SK-N-SH (cell line): ENCODE measurements around the gene PLEKHG3. TPM values are rescaled to one million over a fixed set of nuclear protein-coding genes. Genes with fewer than 3 reads are reported as not detected.

Experiments
- CTCF ChIA-PET: fragments of 300-600, 350-600 bp; formaldehyde crosslinking; extraction: SDS; loops from one replicate; lab custom pipeline; 2021; lab: Yijun Ruan, JAX
- POLR2A ChIA-PET: fragments of 350-600 bp; sonication (Branson Sonifier 250); formaldehyde crosslinking; extraction: SDS; loops from one replicate; lab custom pipeline; 2020; ENCODE audit warnings: antibody characterized with exemption, inconsistent platforms; lab: Yijun Ruan, JAX
- DNase-seq: peaks from one replicate; pipeline ENCODE4 v3.0.0; 2012
- H2AFZ ChIP-seq: fragments of 200-600 bp; sonication (generic); 2 replicates; pipeline ENCODE4 v1.8.1; 2016; ENCODE audit warnings: antibody characterized with exemption, mild to moderate bottlenecking, low read depth
- H3F3A ChIP-seq: fragments of 200-600 bp; sonication (generic); replicated peaks from 2 replicates; pipeline ENCODE3; 2016; ENCODE audit warnings: antibody characterized with exemption, mild to moderate bottlenecking; ENCODE audit not compliant: insufficient read depth
- H3K27ac ChIP-seq, 2 experiments: fragments of 200-500 bp in 1 of 2; fragments of 200-600 bp in 1 of 2; sonication (Bioruptor generic) in 1 of 2; sonication (generic), shearing (Covaris generic) in 1 of 2; 2 replicates each; pipeline versions ENCODE4 v1.5.1 to v1.6.1; 2014 to 2016; ENCODE audit warnings: low read depth in 2 of 2, inconsistent platforms in 1 of 2, low read length in 1 of 2, mild to moderate bottlenecking in 1 of 2, mixed read lengths in 1 of 2
- H3K27me3 ChIP-seq: fragments of 200-600 bp; sonication (generic), shearing (Covaris generic); 2 replicates; pipeline ENCODE4 v1.6.1; 2016; ENCODE audit warnings: mixed run types; ENCODE audit not compliant: insufficient read depth
- H3K36me3 ChIP-seq, 2 experiments: fragments of 200-500 bp in 1 of 2; fragments of 200-600 bp in 1 of 2; sonication (Bioruptor generic) in 1 of 2; sonication (generic) in 1 of 2; replicated peaks in 1 of 2; 2 replicates each; pipeline versions ENCODE3 to v1.5.1; 2014 to 2016; ENCODE audit warnings: low read length in 1 of 2, mild to moderate bottlenecking in 1 of 2; ENCODE audit not compliant: insufficient read depth in 2 of 2, control insufficient read depth in 1 of 2
- H3K4me1 ChIP-seq, 2 experiments: fragments of 200-500 bp in 1 of 2; fragments of 200-600 bp in 1 of 2; sonication (Bioruptor generic) in 1 of 2; sonication (generic), shearing (Covaris generic) in 1 of 2; 2 replicates each; pipeline versions ENCODE4 v1.5.1 to v1.6.1; 2014 to 2016; ENCODE audit warnings: low read depth in 1 of 2, low read length in 1 of 2, mixed run types in 1 of 2; ENCODE audit not compliant: insufficient read depth in 2 of 2, control insufficient read depth in 1 of 2
- H3K4me2 ChIP-seq: fragments of 200-600 bp; sonication (generic), shearing (Covaris generic); 2 replicates; pipeline ENCODE4 v1.6.1; 2017; ENCODE audit warnings: mixed run types
- H3K4me3 ChIP-seq, 2 experiments: fragments of 200-500 bp in 1 of 2; fragments of 200-600 bp in 1 of 2; sonication (Bioruptor generic) in 1 of 2; sonication (generic), shearing (Covaris generic) in 1 of 2; 2 replicates each; pipeline versions ENCODE4 v1.5.1 to v1.8.1; 2014 to 2016; ENCODE audit warnings: low read depth in 2 of 2, inconsistent platforms in 1 of 2, low read length in 1 of 2, mild to moderate bottlenecking in 1 of 2, mixed read lengths in 1 of 2, moderate library complexity in 1 of 2
- H3K79me2 ChIP-seq: fragments of 200-600 bp; sonication (generic); 2 replicates; pipeline ENCODE4 v1.8.1; 2017; ENCODE audit warnings: mild to moderate bottlenecking; ENCODE audit not compliant: insufficient read depth
- H3K9ac ChIP-seq: fragments of 200-600 bp; sonication (generic); 2 replicates; pipeline ENCODE4 v1.6.1; 2017; ENCODE audit warnings: mixed run types
- H3K9me2 ChIP-seq: fragments of 200-600 bp; sonication (generic); 2 replicates; pipeline ENCODE4 v1.6.1; 2017; ENCODE audit warnings: mixed run types
- H3K9me3 ChIP-seq: fragments of 200-600 bp; sonication (generic); 2 replicates; pipeline ENCODE4 v1.6.1; 2017; ENCODE audit warnings: mixed run types, mild to moderate bottlenecking, moderate library complexity
- H4K20me1 ChIP-seq: fragments of 200-600 bp; sonication (generic); 2 replicates; pipeline ENCODE4 v1.6.1; 2017; ENCODE audit warnings: mild to moderate bottlenecking, mixed run types; ENCODE audit not compliant: insufficient read depth
- CHD2 ChIP-seq: fragments of 150-350 bp; IDR thresholded peaks from 2 replicates; pipeline ENCODE4 v1.6.1; 2018; ENCODE audit warnings: low read length; ENCODE audit not compliant: partially characterized antibody
- CTCF ChIP-seq: fragments of 200-600 bp; sonication (generic); IDR thresholded peaks from 2 replicates; pipeline ENCODE4 v1.6.1; 2017; ENCODE audit warnings: antibody characterized with exemption, mild to moderate bottlenecking, moderate library complexity
- ELF1 ChIP-seq: IDR thresholded peaks from 2 replicates; pipeline ENCODE4 v1.4.0; 2012
- EP300 ChIP-seq, 2 experiments: IDR thresholded peaks; 2 replicates each; pipeline versions ENCODE4 v1.4.0 to v1.6.1; 2012; ENCODE audit warnings: borderline replicate concordance in 1 of 2, low read depth in 1 of 2, low read length in 1 of 2
- EZH2phosphoT487 ChIP-seq: fragments of 200-600 bp; sonication (generic); IDR thresholded peaks from 2 replicates; pipeline ENCODE4 v1.6.1; 2017; ENCODE audit warnings: low read depth, mixed run types, mild to moderate bottlenecking, antibody characterized with exemption, moderate library complexity, borderline replicate concordance
- GABPA ChIP-seq: IDR thresholded peaks from 2 replicates; pipeline ENCODE4 v1.4.0; 2012; ENCODE audit warnings: low read depth, mild to moderate bottlenecking
- IRF3 ChIP-seq: fragments of 150-350 bp; IDR thresholded peaks from 2 replicates; pipeline ENCODE4 v1.6.1; 2016; ENCODE audit warnings: mild to moderate bottlenecking, low read depth, low read length
- MAX ChIP-seq: IDR thresholded peaks from 2 replicates; pipeline ENCODE4 v1.4.0; 2012; ENCODE audit warnings: low read depth
- MEF2A ChIP-seq: IDR thresholded peaks from 2 replicates; pipeline ENCODE4 v1.4.0; 2012; ENCODE audit warnings: low read depth, borderline replicate concordance
- MXI1 ChIP-seq: IDR thresholded peaks from 2 replicates; pipeline ENCODE4 v1.6.1; 2012; ENCODE audit warnings: mild to moderate bottlenecking, low read depth, low read length, improper control_type of control experiment
- NFIC ChIP-seq: IDR thresholded peaks from 2 replicates; pipeline ENCODE4 v1.4.0; 2012; ENCODE audit warnings: borderline replicate concordance
- PBX3 ChIP-seq: IDR thresholded peaks from 2 replicates; pipeline ENCODE4; 2012
- RAD21 ChIP-seq: IDR thresholded peaks from 2 replicates; pipeline ENCODE4 v1.6.1; 2012; ENCODE audit warnings: mild to moderate bottlenecking, low read length
- REST ChIP-seq: IDR thresholded peaks from 2 replicates; pipeline ENCODE4 v1.6.1; 2012; ENCODE audit warnings: mild to moderate bottlenecking, low read depth, low read length, moderate library complexity
- SIN3A ChIP-seq: IDR thresholded peaks from 2 replicates; pipeline ENCODE4 v1.6.1; 2012; ENCODE audit warnings: low read depth, mild to moderate bottlenecking, low read length, moderate library complexity, borderline replicate concordance
- TCF12 ChIP-seq: IDR thresholded peaks from 2 replicates; pipeline ENCODE4 v1.4.0; 2012
- ZBTB33 ChIP-seq: IDR thresholded peaks from 2 replicates; pipeline ENCODE4 v1.4.0; 2012; ENCODE audit warnings: low read depth, borderline replicate concordance
- WGBS: methylation state at CpG from one replicate; pipeline ENCODE4 v1.1.6; 2017; ENCODE audit warnings: low lambda C conversion rate; 5-methylcytosine and 5-hydroxymethylcytosine counted together
- polyA plus RNA-seq, 3 experiments: library from polyadenylated mRNA; depleted of rRNA; stranded (reverse); fragments of >200 nt; gene quantifications; 2 replicates each; pipeline ENCODE4 v1.2.3, GENCODE V29; 2012

Gene PLEKHG3
- polyA plus RNA-seq, 1 of the 3 experiments (the other 2 are of a cell fraction): 5.1 TPM

GRCh38 chr14:64773577-64773976 is 69.4 kb downstream of the PLEKHG3 start:
- H4K20me1 ChIP-seq: no peaks in the 10 kb centered on the region
- H3K4me3 ChIP-seq: no peak overlapping the region
- H3K4me1 ChIP-seq: peaks cover 0 to 10% of the 10 kb centered on the region in 2 experiments; a peak in 1 of 4 replicates
- no peaks in the 10 kb centered on the region for H3K27me3 ChIP-seq
- no peak for DNase-seq
- POLR2A ChIA-PET: no interaction called here
- H3K4me2 ChIP-seq: no peak overlapping the region
- H3F3A ChIP-seq: no peaks in the 10 kb centered on the region
- CTCF ChIA-PET: interaction anchor here (1.0 to 4.4 kb wide), 5 partner anchors 9 to 118 kb away, joined by 5 to 23 read pairs (median 9); no protein-coding TSS in a partner anchor
- no peak overlapping the region for H3K9ac ChIP-seq
- no peaks in the 10 kb centered on the region for H3K9me3 ChIP-seq
- no peaks in the 10 kb centered on the region for H3K79me2 ChIP-seq
- H3K9me2 ChIP-seq: no peaks in the 10 kb centered on the region
- WGBS: 67% methylated on average over 3 of the region's 3 CpGs
- H2AFZ ChIP-seq: no peak overlapping the region
- H3K36me3 ChIP-seq: peaks cover 0 to 5% of the 10 kb centered on the region in 2 experiments
- H3K27ac ChIP-seq: no peak overlapping the region
- TF ChIP-seq ELF1 (no peak), REST (no peak), MAX (no peak), EP300 (IDR thresholded peaks at IDR 0.05; ENCODE audit: borderline replicate concordance in 1 of 2, low read depth in 1 of 2, low read length in 1 of 2) (no peak), EZH2phosphoT487 (no peak), PBX3 (no peak), NFIC (no peak)
- TF ChIP-seq, all 33 proteins: peak for 0

GRCh38 chr14:64774272-64774671 is 70.0 kb downstream of the PLEKHG3 start:
- Histone ChIP-seq H3K9me3 (no peaks in the 10 kb centered on the region), H3K79me2 (no peaks in the 10 kb centered on the region), H3K27me3 (no peaks in the 10 kb centered on the region), H3K9me2 (no peaks in the 10 kb centered on the region), H4K20me1 (no peaks in the 10 kb centered on the region), H3K9ac (no peak overlapping the region), H3K4me1 (peaks cover 0 to 7% of the 10 kb centered on the region in 2 experiments; a peak in 1 of 4 replicates), H3F3A (no peaks in the 10 kb centered on the region), H2AFZ (no peak overlapping the region), H3K36me3 (peaks cover 0 to 5% of the 10 kb centered on the region in 2 experiments), H3K4me2 (no peak overlapping the region), H3K4me3 (no peak overlapping the region), H3K27ac (no peak overlapping the region)
- DNase-seq: no peak
- ChIA-PET CTCF (interaction anchor here (0.6 to 4.4 kb wide), 7 partner anchors 9 to 391 kb away, joined by 3 to 23 read pairs (median 6); no protein-coding TSS in a partner anchor), POLR2A (no interaction called here)
- TF ChIP-seq IRF3: no peak
- TF ChIP-seq GABPA: no peak
- no peak for TF ChIP-seq RAD21
- no peak for TF ChIP-seq CHD2
- no peak for TF ChIP-seq TCF12
- TF ChIP-seq ZBTB33: no peak
- TF ChIP-seq MEF2A: no peak
- TF ChIP-seq ELF1: no peak
- TF ChIP-seq MXI1: no peak
- no peak for TF ChIP-seq SIN3A
- no peak for TF ChIP-seq CTCF
- 83% methylated on average over 14 of the region's 16 CpGs for WGBS
